ENCODE measurements around the gene DAZL.

DAZL gene

GRCh38 chr3:16595778-16596177 is 9.4 kb downstream of the DAZL start:
- no peak for DNase-seq (ENCODE audit: low read depth, low spot score)

- no peak for DNase-seq (ENCODE audit: low read depth, low spot score)
These were observed 15.2 kb downstream of the DAZL start for GRCh38 chr3:16589867-16590624.

GRCh38 chr3:16589120-16589519 is 16.1 kb downstream of the DAZL start:
- DNase-seq (ENCODE audit: low read depth, low spot score): no peak

- no peak for DNase-seq (ENCODE audit: low read depth, low spot score)
These were observed 17.6 kb downstream of the DAZL start for GRCh38 chr3:16587681-16588060.

GRCh38 chr3:16587047-16587680 is 18.1 kb downstream of the DAZL start:
- DNase-seq (ENCODE audit: low read depth, low spot score): no peak

GRCh38 chr3:16584880-16585279 is 20.3 kb downstream of the DAZL start:
- no peak for DNase-seq (ENCODE audit: low read depth, low spot score)

- DNase-seq (ENCODE audit: low read depth, low spot score): no peak
These were observed 21.7 kb downstream of the DAZL start for GRCh38 chr3:16583551-16583950.

- no peak for DNase-seq (ENCODE audit: low read depth, low spot score)
These were observed 35.1 kb downstream of the DAZL start for GRCh38 chr3:16570113-16570512.

- DNase-seq (ENCODE audit: low read depth, low spot score): no peak
These were observed 36.7 kb downstream of the DAZL start for GRCh38 chr3:16568532-16568931.

GRCh38 chr3:16568115-16568514 is 37.1 kb downstream of the DAZL start:
- no peak for DNase-seq (ENCODE audit: low read depth, low spot score)

GRCh38 chr3:16559653-16560365 is 45.4 kb downstream of the DAZL start:
- DNase-seq (ENCODE audit: low read depth, low spot score): no peak

- DNase-seq (ENCODE audit: low read depth, low spot score): no peak
These were observed 51.1 kb downstream of the DAZL start for GRCh38 chr3:16554126-16554525.

GRCh38 chr3:16552757-16553156 is 52.5 kb downstream of the DAZL start:
- no peak for DNase-seq (ENCODE audit: low read depth, low spot score)

- no peak for DNase-seq (ENCODE audit: low read depth, low spot score)
These were observed 53.8 kb downstream of the DAZL start for GRCh38 chr3:16551342-16551976.

- peak; percentile 85 for DNase-seq (ENCODE audit: low read depth, low spot score)
These were observed 54.4 kb downstream of the DAZL start for GRCh38 chr3:16550676-16551341.

GRCh38 chr3:16550305-16550675 is 54.9 kb downstream of the DAZL start:
- DNase-seq (ENCODE audit: low read depth, low spot score): no peak

- no peak for DNase-seq (ENCODE audit: low read depth, low spot score)
These were observed 56.5 kb downstream of the DAZL start for GRCh38 chr3:16548721-16549120.

- DNase-seq (ENCODE audit: low read depth, low spot score): no peak
These were observed 57.5 kb downstream of the DAZL start for GRCh38 chr3:16547561-16548357.

GRCh38 chr3:16546186-16547010 is 58.8 kb downstream of the DAZL start:
- no peak for DNase-seq (ENCODE audit: low read depth, low spot score)

Measured in ELF-1 (cell line).